Stimulated activated CD4-positive, alpha-beta T cell treated with anti-CD3 and anti-CD28 coated beads, TNF-alpha, amount 100 ng/mL, for 1 hour (primary cell): Measurements from ENCODE around the gene ATP12A.

Source experiments
- DNase-seq, 3 donors: peaks; one replicate each; pipeline ENCODE4 v3.0.0-alpha.2; 2020; ENCODE audit warnings: low read depth in 3 of 3, low spot score in 1 of 3

The ATP12A gene

DNA sequence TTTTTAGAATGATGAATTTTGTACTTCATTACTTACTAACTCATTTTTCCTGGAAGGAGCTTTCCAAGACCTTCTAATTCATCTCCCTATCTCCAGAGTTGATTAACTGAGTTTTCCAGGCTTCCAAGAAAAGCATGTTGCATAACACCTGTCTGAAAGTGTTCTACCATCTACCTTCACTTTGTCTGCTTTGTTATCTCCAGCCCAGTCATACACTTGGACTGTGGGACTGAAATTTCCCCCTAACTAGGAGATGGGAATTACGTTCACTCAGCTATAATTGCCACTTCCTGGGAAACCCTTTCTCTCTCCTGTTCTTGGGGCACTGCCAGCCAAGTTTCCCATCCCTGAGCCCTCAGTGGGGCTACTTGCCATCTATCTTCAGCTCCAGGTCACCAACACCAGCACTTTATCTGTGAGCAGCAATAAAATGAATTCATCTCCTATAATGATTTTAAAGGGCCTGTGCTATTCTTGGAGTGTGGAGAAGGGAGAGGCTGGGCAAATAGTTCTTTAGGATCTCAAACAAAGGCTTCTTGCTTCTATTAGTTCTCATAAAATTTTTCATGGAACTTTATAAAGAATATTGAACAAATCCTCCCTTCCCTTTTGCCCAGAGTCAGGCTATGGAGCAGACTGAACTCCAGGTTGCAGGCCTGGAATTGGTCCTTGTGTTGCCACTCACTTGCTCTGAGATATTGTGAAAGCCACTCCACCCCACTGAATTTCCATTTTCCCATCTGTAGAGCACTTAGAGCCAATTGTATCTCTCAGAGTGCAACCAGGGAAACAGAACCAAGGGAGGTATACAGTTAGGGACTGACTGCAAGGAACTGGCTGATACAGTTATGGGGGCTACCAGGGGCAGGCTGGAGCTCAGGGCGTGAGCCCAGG is 17.8 kb upstream of the ATP12A start:
- DNase-seq = no peak

GRCh38 chr13:24663089-24663395 is 17.2 kb upstream of the ATP12A start:
- DNase-seq = no peak

- DNase-seq = no peak
Measured at GRCh38 chr13:24663586-24663985, 16.6 kb upstream of the ATP12A start.

GRCh38 chr13:24664726-24665409 is 15.3 kb upstream of the ATP12A start:
- DNase-seq = no peak

DNA sequence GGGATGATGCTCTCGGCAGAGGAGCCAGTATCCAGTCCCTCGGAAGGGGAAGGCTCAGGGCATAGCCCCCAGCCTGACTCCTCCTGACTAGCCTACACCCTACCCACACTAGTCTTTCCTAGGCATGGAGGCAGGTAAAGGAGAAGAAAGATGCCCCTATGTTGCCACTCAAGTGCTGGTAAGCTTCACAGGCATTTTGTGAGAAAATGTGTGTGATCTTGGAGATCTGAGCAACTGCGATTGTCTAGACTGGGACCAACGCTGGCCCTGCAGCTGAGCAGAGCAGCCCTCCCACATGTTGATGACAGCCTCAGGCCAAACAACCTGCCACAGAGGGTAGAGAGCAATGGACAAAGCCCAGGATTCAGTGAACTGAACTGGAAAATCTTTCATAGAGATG is 11.7 kb upstream of the ATP12A start:
- DNase-seq = no peak

DNA sequence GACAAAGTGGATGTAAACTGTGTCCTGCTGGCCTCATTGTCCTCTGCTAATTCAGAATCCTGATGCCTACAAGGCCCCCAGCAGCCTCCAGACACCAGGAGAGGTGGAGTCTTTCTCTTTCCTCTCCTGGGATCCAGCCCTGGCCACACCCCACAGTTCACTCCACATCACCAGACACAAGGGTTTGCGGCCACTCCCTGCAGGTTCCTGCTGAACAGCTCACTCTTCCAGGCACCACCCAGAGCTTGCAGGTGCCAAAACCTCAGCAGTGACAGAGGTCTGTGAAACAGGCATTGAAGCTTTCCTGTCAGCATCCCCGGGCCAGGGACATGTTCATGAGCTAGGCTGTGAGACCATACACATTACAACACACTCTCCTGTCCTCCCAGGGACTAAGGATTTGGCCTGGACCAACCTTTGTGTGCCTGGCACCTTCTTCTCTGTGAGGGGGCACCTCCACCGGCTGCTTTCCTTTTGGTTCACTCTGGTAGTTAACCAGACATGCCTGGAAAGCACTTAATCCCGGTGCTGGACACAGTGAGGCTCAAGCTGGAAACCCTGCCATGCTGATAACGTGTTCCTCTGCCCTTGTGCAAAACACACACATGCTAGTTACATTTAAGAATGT is 11.1 kb upstream of the ATP12A start:
- DNase-seq = no peak

DNA sequence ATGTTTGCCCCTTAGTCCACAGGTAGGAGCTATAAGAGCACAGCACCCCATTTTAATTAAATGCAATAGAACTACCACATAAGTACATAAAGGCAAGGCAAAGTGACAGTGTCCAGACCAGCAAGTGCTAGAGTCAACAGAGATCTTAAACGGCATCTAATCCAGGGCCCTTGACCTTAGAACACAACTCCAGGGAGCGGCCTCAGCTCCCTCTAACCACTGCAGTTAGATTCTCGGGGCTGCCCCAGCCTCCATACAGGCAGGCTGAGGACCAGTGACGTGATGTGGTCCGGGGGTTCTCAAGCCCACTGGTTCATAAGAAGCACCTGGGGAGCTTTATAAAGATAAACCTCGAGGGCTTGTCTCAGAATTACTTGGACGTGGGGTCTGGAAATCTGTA is 10.0 kb upstream of the ATP12A start:
- no peak for DNase-seq

- no peak for DNase-seq
Measured at GRCh38 chr13:24670961-24671381, 9.2 kb upstream of the ATP12A start.

DNA sequence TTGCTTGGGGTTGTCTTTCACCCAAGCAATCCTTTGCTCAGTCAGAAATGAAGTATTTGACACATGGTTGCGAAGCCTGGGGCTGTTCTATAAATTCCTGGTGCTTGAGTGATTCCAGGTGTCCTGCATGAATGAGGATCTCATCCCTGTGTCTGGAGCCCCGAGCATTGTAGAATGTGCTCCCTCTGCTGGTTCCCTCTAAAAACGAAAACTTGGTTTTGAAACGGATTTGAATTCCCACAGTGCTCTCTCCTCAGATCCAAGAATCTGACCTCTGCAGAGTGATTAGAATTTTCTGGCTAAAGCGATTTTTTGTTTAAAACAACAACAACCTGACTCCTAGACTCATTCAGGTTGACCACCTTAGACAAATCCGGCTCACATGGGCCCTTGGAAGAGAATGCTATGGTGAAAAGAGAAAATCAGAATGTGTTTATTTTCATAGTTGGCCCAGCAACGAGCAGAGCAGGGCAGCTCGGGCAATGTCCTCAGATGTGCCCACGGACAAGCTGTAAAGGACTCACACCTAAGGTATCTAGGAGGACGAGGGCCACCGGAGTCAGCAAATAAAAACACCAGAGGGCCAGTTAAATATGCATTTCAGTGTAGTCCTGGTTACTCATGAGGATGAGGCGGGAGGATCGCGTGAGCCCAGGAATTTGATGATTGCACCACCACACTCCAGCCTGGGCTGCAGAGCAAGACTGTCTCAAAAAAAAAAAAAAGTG is 8.7 kb upstream of the ATP12A start:
- no peak for DNase-seq

GRCh38 chr13:24672141-24673132 is 7.8 kb upstream of the ATP12A start:
- DNase-seq = no peak

DNA sequence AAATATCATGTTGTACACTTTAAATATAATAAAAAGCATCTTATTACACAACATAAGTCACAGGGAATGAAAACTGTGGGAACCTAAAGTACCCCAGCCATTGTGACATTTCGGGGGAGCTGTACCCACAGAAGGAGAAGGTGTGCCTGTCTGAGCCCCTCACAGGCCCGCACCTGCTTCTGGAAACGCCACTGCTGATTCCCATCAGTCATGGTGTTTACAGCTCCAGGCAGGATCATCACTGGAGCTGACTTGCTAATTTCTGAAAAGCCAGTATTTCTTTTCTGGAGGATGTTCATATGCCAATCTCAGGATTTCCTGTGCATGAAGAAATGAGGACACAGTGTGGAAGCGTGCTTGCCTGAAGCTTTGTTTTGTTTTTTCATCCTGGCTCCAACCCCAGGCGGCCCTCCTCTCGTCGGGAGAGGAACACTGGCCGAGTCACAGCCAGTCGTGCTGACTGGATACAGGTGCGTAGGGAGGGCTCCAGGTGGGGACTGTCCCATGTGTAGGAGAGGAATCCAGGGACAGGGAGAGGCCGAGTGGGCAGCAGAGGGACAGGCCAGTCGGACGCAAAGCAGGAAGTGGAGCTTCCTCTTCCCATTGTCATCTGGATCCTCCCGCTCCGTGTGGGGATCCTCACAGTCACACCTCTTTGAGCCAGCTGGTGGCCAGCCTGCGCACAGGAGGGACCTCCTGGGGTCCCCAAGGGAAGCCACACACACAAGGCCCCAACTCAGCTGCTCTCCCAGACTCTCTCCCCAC is 4.2 kb upstream of the ATP12A start:
- no peak for DNase-seq

- no peak for DNase-seq
Measured at GRCh38 chr13:24678151-24678550, 2.1 kb upstream of the ATP12A start.

DNA sequence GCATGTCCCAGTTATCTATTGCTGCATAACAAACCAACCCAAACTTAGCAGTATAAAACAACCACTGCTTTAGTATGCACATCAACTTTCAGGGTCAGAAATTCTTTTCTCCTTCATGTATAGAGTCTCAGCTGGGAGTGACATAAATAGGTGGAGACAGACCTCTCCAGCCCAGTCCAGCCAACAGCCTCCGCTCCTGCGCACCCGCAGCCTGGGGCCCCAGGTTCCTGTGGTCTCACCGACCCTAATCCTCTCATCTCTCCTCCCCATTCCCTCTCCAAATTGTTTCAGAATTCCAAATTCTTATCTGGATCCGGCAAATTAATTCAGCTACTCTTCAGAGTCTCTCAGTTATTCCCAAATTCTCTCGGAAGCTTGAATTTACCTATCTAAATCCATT is 522 bp upstream of the ATP12A start:
- no peak for DNase-seq

- DNase-seq = no peak
Measured at GRCh38 chr13:24680921-24681604, 855 bp downstream of the ATP12A start.

DNA sequence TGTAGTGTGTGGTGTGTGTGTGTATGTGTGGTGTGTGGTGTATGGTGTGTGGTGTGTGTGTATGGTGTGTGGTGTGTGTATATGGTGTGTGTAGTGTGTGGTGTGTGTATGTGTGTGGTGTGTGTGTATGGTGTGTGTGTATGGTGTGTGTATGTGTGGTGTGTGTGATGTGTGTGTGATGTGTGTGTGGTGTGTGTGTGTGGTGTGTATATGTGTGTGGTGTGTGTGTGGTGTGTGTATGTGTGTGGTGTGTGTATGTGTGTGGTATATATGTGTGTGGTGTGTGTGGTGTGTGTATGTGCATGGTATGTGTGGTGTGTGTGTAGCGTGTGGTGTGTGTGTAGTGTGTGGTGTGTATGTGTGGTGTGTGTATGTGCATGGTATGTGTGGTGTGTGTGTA is 1.7 kb downstream of the ATP12A start:
- no peak for DNase-seq

DNA sequence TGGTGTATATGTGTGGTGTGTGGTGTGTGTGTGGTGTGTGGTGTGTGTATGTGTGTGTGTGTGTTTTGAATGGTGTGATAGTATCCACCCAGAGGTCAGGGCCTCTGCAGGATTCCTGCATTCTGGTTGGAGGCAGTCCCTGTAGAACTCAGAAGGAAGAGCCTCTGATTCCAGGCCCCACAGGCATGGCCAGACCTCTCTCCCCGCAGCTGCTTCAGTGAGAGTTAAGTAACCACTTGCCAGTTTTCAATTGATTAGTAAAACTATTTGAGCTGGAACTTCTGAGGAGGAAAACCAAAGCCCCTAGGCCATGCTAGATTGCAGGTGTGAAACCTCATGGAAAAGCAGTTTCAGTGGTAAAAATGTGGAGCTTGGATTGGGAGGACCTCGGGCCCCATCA is 2.1 kb downstream of the ATP12A start:
- no peak for DNase-seq

DNA sequence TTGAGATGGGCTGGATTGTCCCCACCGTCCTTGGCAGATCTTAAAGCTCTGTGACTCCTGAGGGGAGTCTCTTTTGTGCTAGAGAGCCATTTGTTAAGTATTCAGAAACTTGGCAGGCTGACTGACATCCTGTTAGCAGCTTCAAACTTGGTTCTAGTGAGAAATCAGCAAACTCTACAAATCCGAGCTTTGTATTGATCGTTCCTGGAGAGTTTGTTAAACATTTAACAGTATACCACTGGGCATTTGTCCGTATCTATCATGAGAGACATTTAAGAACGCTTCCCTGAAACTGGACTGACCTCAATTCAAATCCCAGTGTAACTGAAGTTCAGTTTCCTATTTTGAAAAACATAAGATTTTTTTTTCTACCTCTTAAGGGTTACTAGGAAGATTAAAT is 3.1 kb downstream of the ATP12A start:
- no peak for DNase-seq

GRCh38 chr13:24683838-24684599 is 3.8 kb downstream of the ATP12A start:
- peak in 2 of 3 donors; percentile 17 to 50 for DNase-seq
